Measurements from ENCODE around the gene LILRB5. TPM values are rescaled to one million over a fixed set of nuclear protein-coding genes. Genes with fewer than 3 reads are reported as not detected.
"Not testable (repeated sequence)": the region's sequence is repeated elsewhere in the genome, so short reads cannot be mapped to it uniquely, and the experiment has no call there.

Gene LILRB5
- not detected in 2 replicates for total RNA-seq

DNA sequence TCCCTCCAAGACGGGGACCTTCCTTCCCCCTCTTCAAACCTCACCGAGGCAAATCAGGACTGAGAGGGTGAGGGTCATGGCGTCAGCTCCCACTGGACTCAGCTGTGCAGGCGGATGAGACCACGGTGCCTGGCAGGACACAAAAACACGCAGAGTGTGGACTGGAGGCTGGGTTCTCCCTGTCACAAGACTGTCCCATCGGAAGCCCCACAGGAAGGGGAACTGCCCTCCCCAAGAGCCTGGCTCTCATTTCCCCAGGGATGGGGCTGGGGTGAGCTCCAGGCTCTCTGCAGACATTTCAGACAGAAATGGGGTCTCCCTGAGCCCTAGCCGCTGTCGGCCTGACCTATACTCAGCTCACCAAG, at the start of gene LILRB5:
Gene LILRB5 (minus strand): TSS at position 158 of the 365 bp plus-strand sequence. CDS start 80 bp downstream, at position 78.
- DNase-seq (ENCODE audit: low read depth): no peak

DNA sequence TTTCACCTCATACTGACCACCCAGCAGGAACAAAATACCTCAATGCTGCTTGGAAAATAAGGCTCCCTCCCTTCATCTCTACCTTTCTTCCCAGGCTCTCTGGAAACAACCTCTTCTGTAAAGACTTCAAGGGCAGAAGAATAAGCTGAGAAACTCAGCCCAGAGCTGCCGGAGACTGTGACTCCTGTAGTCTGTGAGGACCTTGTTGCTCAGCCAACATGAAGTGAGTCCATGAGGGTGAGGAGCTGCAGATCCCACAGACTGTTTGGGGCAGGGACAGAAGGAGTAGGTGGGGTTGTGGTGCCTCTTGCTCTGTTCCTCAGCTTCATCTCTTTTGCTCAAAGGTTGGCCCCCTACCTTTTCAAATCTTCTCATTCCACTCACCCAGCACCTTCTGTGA, 48.1 kb upstream of the LILRB5 start:
- DNase-seq (ENCODE audit: low read depth): no peak

DNA sequence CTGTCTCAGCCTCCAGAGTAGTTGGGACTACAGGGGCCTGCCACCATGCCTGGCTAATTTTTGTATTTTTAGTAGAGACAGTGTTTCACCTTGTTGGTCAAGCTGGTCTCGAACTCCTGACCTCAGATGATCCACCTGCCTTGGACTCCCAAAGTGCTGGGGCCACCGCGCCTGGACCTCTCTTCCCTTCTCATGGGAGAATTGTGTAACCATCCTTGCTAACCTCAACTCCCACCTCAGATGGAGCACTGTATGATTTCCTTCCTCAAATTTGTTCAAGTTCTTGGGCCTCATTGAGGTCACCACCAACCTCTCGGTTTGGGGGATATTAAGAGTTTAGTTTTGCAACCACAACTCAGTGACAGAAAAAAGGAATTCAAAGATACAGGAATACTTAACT, 45.2 kb upstream of the LILRB5 start:
- no peak for DNase-seq (ENCODE audit: low read depth)

DNA sequence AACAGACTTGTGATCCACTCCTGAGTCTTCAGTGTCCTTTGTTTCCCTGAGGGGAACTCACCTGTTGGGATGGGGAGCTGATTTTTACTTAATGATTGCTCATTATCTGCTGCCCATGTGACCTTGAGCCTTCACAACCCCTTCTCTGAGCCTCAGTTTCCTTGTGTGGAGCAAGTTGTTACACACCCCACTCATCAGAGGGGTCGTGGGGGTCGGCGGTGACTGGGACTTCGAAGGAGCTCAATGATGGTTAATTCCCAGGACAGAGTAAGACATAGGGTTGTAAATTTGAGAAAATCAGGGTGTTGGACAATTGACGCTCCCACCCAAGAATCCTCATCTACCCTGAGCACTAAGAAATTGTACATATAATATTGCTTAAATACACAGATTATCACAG, 42.4 kb upstream of the LILRB5 start:
- DNase-seq (ENCODE audit: low read depth): no peak

DNA sequence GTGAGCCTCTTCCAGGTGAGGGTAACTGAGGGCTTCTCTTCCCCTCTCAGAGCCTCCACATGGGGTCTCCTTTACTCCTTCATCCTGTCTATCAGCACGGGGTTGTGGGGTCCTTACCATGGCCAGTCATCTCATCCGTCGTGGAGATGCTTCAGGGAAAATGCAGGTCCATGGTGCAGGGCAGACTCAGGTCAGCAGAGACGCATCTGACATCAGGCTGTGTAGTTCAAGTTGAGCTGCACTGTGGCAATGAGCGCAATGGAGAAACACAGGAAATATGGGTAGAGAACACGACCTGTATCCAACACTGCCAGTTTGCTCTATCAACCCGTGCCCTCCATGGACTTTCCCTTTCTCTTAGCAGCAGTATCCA, 42.0 kb upstream of the LILRB5 start:
- no peak for DNase-seq (ENCODE audit: low read depth)

DNA sequence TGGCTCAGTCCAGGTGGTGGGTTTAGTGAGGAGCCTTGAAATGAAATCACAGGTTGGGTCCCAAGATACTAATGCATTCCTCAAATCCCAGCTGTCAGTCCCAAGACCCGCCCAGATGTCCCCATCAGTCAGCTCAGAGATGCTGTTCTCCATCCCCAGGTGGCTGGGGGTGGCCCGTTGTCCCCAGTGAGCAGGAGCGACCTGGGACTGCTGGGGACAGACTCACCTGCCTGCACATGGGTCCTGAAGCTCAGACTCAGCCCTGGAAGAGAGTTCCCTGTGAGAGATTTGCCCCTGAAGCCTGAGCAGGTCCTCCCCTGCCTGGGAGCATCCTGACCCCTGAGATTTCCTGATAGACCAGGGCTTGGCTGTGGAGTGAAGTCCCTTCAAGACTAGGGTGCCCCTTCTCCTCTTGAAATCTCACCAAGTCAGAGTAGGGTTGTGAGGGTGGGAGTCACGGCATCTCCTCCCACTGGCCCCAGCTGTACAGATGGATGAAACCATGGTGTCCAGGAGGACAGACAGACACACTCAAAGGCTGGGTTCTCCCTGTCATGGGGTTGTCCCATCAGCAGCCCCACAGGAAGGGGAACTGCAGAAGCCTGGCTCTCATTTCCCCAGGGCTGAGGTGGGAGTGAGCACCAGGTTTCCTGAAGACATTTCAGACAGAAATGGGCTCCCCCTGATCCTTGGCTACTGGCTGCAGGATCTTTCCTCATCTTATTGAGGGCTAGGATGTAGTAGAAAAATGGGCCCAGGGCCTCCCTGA, 41.5 kb upstream of the LILRB5 start:
- no peak for DNase-seq (ENCODE audit: low read depth)

DNA sequence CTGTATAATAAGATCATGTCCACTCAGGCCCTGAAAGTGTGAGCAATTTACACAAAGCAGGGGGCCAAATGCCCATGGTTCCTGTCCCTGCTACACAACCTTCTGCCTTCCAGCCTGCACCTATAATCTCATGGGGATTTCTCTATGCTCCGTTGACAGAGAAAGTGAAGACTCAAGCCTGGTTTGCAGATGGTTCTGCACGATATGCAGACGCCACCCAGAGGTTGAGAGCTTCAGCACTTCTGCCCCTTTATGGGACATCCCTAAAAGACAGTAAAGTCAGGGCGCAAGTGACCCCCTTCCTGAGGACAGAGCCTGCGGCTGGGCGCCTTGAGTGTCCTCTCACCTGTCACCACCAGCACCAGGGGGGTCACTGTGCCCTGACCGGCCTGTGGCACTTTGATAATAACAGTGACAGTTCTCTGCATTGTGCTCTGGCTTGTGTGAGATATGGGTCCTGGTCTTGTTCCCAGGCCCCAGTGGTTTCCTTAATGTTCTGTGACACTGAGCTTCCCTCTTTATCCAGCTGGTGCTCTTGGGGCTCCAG, 40.8 kb upstream of the LILRB5 start:
- DNase-seq (ENCODE audit: low read depth): no peak

DNA sequence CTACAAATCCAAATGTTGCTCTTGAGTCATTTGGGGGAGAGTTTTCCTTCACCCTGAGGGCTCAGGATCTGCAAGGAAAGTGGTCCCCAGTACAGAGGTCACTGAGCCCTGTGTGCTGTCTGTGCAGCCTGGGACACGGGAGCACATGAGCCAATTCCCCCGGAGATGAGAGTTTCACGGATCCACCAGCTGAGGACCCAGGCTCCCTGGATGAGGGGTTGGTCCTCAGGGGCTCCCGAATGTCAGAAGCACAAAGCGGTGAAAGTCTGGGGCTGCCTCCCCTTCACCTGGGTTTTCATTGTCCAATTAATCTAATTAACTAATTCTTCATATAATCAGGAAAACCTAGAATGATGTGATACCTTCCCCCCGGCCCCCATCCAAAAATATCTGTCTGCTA, 37.5 kb upstream of the LILRB5 start:
- DNase-seq (ENCODE audit: low read depth): no peak

DNA sequence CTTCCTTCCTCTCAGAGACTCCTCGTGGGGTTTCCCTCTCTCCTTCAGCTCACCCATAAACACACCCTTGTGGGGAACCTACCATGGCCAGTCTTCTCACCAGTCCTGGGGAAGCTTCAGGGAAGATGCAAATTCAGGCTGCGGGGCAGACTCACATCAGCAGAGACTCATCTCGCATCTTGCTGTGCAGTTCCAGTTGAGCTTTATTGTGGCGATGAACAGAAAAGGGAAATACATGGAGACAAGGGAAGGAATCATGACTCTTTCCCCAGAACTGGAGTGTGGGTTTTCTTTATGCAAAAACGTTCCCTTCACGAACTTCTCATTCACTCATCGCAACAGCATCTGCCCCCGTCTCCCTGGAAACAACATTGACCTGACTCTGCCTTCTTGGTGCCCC, 32.1 kb upstream of the LILRB5 start:
- not testable (repeated sequence) for DNase-seq (ENCODE audit: low read depth)

DNA sequence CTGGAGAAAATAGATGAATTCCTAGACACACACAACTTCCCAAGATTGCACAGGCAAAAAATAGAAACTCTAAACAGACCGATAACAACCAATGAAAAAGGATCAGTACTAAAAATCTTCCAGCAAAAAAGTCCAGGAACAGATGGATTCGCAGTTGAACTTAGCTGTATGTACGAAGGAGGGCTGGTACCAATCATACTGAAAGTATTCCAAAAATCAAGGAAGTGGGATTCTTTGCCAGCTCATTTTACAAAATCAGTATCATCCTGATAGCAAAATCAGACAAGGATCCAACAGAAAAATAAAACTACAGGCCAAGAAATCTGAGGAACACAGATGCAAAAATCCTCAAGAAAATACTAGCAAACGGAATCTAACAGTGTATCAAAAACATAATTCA, 30.4 kb upstream of the LILRB5 start:
- DNase-seq (ENCODE audit: low read depth): no peak

DNA sequence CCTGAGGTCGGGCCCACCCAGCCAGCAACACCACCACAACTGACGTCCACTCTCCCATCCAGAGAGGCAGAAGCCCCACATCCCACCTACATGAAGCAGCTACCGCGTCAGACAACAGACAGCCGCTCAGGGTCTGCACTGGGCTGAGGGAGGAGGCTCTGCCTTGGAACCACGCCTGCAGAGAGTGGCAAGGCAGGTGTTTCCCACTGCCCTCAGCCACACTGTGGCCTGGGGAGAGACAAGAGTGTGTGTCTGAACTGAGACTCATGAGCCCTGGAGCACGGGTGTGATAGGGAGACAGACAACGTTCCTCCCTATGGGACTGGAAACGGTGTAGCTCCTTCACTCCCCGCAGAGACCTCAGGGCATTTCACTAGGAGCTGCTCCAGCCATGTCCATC, 29.2 kb upstream of the LILRB5 start:
- DNase-seq (ENCODE audit: low read depth): not testable (repeated sequence)

DNA sequence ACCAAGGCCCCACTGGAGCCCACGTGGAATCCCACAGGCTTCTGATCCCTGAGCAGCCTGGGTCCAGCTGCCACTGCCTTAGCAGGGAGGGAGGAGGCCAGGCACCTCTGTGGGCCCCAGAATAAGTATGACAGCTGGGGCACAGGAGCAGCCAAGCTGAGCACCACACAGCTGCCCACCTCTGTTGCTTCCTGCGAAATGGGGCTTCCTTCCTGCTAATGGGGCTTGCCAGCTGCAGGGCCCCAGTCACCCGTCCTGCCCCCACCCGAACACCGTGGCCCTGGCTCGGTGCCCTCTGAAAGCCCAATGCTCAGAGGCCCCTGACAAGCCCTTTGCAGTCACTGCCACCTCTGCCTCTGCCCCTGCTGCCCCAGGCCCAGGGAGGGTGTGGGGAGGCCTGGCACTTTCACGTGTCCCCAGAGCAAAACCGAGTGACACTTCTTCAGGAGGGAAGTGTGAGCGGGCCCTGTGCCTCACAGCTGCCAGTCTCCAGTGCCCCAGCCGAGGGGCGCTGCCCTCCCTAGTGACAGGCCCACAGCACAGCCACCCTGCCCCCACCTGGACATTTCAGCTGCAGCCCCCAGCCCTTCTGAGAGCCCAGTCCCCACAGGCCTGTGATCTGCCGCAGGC, 28.5 kb upstream of the LILRB5 start:
- DNase-seq (ENCODE audit: low read depth): not testable (repeated sequence)

DNA sequence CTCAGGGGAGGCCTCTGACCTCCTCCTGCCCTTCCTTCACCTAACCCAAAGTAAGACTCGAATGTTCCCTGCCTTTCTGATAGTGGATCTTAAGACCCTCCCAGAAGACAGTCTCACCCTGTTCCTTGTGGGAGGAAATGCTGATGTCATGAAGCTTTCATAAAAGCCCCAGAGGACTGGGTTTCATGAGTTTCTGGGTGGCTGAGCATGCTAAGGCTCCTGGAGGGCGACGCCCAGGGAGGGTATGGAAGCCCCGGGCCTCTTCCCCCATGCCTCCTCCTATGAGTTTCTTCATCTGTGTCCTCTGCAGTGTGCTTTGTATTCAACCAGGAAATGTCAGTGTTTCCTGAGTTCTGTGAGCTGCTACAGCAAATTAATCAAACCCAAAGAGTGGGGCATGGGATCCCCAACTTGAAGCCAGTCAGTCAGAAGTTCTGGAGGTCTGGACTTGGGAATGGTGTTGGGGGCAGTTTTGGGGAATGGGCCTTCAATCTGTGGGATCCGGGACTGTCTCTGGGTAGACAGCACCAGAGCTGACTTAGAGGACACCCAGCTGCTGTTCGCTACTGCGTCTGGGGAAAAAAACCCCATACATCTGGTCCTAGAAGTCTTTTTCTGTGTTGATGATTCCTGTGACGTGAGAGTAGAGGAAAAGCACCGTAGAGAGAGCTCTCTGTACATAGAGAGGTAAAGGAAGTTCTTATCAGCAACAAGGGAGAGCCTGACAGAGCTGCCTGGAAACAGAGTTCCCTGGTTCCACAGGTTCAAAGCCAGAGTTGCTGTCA, 25.8 kb upstream of the LILRB5 start:
- DNase-seq (ENCODE audit: low read depth): no peak

DNA sequence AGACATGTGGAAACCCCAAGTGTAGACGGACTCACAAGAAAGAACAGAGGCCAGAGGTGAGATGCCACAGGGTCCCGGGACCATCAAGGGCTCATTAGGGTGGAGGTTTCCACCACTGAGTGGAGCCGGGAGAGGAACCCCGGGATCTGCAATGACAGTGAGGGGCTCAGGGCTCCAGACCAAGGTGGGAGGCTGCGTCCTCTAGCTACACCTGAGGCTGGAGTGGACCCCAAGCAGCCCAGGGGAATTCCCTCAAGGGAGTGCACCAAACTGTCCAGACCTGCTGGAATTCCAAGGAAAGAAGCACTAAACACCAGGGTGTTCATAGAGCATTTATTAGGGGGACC, 24.6 kb upstream of the LILRB5 start:
- not testable (repeated sequence) for DNase-seq (ENCODE audit: low read depth)

DNA sequence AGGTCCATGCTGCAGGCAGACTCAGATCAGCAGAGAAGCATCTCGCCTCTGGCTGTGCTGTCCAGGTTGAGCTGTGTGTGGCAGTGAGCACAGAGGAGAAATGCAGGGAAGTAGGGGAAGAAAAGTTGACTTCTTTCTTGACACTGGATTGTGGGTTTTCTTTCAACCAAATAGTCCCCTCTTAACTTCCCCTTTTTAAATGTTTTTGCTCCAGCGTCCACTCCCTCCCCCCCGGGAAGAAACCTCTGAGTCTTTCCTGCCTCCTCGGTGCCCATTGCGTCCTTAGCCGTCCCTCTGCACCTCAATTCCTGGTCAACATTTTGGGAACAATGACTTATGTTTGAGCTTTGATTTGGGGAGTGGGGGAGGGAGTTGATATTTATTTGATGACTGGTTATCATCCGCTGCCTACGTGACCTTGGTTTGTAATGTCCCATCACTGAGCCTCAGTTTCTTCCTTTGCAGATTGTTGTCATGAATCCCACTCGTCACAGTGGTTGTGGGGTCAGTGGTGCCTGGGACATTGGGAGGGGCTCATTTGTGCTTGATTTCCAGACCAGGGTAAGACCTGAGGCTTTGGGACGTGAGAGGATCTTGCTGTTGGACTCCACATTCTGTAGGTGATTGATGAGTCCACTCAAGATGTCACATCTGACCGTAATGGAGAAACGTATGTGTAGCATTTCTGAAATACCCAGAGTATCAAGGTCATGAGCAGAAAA, 24.1 kb upstream of the LILRB5 start, which contains the start of gene LILRB2:
Gene LILRB2 (minus strand): TSS at position 104 of the 722 bp plus-strand sequence. CDS start 614 bp downstream, outside the sequence.
- DNase-seq (ENCODE audit: low read depth): no peak

DNA sequence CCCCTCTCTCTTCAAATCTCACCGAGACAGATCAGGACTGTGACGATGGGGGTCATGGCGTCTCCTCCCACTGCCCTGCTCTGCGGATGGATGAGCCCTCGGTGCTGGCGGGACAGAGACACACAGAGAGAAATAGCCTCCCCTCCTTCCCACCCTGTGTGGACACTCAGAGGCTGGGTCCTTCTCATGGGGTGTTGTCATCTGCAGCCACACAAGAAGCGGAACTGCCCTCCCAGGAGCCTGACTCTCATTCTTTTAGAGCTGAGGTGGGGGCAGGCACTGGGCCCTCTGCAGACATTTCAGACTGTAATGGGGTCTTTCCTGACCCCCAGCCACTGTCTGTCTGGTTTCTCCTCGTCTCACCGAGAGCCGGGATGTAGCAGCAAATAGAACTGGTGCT, 23.4 kb upstream of the LILRB5 start:
- not testable (repeated sequence) for DNase-seq (ENCODE audit: low read depth)

DNA sequence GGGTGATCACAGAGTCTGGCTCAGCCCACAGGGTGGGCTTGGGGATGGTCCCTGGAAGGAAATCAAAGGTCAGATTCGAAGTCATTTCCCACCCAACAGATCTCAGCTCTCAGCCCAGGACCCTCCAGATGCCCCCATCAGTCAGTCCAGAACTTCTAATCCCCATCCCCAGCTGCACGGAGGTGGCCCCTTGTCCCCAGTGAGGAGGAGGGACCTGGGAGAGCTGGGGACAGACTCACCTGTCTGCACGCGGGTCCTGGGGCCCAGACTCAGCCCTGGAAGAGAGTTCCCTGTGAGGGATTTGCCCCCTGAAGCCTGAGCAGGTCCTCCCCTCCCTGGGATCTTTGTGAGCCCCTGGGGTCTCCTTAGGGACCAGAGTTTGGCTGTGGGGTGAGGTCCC, 23.0 kb upstream of the LILRB5 start:
- DNase-seq (ENCODE audit: low read depth): not testable (repeated sequence)

DNA sequence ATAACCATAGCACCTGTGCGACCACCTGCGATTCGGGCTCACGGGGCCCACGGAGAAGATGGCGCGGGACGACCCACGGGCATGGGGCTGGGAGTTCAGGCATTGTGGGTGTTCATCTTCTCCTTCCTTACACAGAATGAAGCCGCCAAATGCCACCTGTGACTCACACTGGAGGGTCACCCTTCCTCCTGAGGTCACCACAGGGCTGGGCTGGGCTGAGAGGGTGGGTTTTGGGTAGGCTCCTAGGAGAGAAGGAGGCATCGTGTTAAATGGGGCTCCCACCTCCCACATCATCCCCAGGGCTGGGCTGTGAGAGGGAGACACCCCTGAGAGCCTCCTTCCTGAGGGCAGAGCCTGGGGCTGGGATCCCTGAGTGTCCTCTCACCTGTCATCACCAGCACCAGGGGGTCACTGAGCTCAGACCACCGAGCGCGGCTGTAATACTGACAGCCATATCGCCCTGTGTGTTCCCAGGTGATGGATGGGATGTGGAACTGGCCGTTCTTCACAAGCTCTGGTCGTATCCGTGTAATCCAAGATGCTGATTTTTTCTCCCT, 22.4 kb upstream of the LILRB5 start:
- DNase-seq (ENCODE audit: low read depth): no peak

DNA sequence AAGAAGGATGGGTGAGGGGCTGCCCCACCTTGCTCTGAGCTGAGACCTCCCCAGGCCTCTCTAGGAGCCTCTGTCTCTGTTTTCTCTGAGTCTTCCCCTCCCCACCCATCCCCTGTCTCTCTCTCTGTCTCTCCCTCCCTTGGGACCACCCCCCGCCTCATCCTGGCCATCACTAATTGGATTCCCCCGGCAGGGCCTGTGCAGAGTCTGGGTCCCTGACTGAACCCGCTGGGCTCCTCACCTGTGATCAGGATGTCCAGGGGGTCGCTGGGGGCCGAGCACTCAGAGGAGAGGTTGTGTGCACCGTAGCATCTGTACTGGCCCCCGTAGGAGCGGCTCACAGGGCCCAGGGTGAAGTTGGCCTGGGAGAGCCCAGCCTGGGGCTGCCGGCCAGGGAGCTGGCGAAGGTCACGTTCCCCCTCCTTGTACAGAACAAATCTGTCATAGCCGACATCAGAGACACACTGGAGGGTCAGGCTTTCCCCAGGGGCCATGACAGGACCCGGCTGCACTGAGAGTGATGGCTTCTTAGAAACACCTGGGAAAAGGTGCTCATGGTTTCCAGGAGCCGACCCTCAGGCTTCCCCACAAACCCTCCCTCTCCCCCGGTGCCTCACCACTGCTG, 21.6 kb upstream of the LILRB5 start:
- DNase-seq (ENCODE audit: low read depth): not testable (repeated sequence)

DNA sequence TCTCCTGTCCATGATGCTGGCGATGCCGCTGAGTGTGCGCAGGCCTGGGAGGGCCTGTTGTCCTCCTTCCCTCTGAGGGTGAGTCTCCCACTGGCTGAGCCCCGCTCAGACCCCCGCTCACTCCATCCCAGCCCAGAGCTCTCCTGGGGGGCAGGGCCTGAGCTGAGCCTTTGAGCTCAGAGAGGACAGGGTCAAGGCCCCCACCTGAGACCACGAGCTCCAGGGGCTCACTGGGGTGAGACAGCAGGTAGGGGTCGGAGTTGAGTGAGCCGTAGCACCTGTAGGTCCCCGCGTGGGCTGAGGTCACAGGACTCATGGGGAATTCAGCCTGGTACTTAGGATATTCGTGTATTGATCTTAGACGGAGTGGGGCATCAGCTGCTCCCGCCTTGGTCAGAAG, 21.0 kb upstream of the LILRB5 start:
- not testable (repeated sequence) for DNase-seq (ENCODE audit: low read depth)

DNA sequence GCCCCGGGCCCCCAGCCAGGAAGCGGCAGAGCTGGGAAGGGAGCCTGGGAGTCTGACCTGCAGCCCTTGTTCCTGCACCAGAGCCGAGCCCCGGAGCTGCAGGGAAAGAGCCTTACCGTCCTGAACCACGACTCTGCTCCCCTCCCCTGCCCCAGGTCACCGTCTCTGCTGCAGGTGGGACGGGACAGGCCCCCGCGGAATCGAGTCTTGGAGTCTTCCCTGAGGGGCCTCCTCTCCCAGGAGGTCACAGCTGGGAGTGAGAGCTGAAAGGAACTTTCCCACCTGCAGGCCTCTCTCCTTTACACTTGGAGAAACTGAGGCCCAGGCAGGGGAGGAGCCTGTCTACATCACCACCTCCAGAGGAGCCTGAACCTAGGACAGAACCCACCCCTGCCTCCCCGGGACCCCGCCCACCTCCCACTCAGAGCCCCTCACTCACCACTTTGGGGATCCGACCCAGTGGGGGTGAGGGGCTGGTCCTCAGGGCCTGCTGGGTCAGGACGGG, 20.1 kb upstream of the LILRB5 start:
- DNase-seq (ENCODE audit: low read depth): not testable (repeated sequence)
